Dermis blood vessel endothelial cell (primary cell): ENCODE data around the gene GOLGA6C. TPM values are rescaled to one million over a fixed set of nuclear protein-coding genes. Genes with fewer than 3 reads are reported as not detected.

Experiments used
- total RNA-seq: library from RNA; depleted of rRNA; stranded (reverse); fragments of >200 nt; gene quantifications from 2 replicates; pipeline ENCODE4 v1.2.3, GENCODE V29; 2014

The GOLGA6C gene
- total RNA-seq, 1 donor from 2014 or later: not detected

Other genes starting within 250 kb of the GOLGA6C start
- gene PPCDC, start 234.7 kb upstream of the GOLGA6C start, total RNA-seq: 14.0 and 14.5 TPM in 2 replicates
- gene C15orf39, start 56.5 kb upstream of the GOLGA6C start, total RNA-seq: 7.0 and 12.4 TPM in 2 replicates
- not detected in 2 replicates for gene GOLGA6D, start 24.5 kb downstream of the GOLGA6C start, total RNA-seq
- 74.2 and 84.6 TPM in 2 replicates for gene COMMD4, start 77.7 kb downstream of the GOLGA6C start, total RNA-seq
- gene NEIL1, start 88.7 kb downstream of the GOLGA6C start, total RNA-seq: 21.7 and 35.6 TPM in 2 replicates
- gene MAN2C1, start 110.3 kb downstream of the GOLGA6C start, total RNA-seq: 102 and 192 TPM in 2 replicates
- 32.0 and 40.8 TPM in 2 replicates for gene SIN3A, start 193.4 kb downstream of the GOLGA6C start, total RNA-seq